ENCODE results near the gene AREG. TPM values are rescaled to one million over a fixed set of nuclear protein-coding genes. Genes with fewer than 3 reads are reported as not detected.
A peak's percentile ranks its signal among the peaks of the same experiment; 100 is the strongest.

The AREG gene
- total and polyA plus RNA-seq, 2 experiments from 2014 or later = 0.45 TPM; not detected in 1

- TF ChIP-seq, protein P1, sequence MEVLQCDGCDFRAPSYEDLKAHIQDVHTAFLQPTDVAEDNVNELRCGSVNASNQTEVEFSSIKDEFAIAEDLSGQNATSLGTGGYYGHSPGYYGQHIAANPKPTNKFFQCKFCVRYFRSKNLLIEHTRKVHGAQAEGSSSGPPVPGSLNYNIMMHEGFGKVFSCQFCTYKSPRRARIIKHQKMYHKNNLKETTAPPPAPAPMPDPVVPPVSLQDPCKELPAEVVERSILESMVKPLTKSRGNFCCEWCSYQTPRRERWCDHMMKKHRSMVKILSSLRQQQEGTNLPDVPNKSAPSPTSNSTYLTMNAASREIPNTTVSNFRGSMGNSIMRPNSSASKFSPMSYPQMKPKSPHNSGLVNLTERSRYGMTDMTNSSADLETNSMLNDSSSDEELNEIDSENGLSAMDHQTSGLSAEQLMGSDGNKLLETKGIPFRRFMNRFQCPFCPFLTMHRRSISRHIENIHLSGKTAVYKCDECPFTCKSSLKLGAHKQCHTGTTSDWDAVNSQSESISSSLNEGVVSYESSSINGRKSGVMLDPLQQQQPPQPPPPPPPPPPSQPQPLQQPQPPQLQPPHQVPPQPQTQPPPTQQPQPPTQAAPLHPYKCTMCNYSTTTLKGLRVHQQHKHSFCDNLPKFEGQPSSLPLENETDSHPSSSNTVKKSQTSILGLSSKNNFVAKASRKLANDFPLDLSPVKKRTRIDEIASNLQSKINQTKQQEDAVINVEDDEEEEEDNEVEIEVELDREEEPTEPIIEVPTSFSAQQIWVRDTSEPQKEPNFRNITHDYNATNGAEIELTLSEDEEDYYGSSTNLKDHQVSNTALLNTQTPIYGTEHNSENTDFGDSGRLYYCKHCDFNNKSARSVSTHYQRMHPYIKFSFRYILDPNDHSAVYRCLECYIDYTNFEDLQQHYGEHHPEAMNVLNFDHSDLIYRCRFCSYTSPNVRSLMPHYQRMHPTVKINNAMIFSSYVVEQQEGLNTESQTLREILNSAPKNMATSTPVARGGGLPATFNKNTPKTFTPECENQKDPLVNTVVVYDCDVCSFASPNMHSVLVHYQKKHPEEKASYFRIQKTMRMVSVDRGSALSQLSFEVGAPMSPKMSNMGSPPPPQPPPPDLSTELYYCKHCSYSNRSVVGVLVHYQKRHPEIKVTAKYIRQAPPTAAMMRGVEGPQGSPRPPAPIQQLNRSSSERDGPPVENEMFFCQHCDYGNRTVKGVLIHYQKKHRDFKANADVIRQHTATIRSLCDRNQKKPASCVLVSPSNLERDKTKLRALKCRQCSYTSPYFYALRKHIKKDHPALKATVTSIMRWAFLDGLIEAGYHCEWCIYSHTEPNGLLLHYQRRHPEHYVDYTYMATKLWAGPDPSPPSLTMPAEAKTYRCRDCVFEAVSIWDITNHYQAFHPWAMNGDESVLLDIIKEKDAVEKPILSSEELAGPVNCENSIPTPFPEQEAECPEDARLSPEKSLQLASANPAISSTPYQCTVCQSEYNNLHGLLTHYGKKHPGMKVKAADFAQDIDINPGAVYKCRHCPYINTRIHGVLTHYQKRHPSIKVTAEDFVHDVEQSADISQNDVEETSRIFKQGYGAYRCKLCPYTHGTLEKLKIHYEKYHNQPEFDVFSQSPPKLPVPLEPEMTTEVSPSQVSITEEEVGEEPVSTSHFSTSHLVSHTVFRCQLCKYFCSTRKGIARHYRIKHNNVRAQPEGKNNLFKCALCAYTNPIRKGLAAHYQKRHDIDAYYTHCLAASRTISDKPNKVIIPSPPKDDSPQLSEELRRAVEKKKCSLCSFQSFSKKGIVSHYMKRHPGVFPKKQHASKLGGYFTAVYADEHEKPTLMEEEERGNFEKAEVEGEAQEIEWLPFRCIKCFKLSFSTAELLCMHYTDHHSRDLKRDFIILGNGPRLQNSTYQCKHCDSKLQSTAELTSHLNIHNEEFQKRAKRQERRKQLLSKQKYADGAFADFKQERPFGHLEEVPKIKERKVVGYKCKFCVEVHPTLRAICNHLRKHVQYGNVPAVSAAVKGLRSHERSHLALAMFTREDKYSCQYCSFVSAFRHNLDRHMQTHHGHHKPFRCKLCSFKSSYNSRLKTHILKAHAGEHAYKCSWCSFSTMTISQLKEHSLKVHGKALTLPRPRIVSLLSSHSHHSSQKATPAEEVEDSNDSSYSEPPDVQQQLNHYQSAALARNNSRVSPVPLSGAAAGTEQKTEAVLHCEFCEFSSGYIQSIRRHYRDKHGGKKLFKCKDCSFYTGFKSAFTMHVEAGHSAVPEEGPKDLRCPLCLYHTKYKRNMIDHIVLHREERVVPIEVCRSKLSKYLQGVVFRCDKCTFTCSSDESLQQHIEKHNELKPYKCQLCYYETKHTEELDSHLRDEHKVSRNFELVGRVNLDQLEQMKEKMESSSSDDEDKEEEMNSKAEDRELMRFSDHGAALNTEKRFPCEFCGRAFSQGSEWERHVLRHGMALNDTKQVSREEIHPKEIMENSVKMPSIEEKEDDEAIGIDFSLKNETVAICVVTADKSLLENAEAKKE (CRISPR knock-in tag; IDR thresholded peaks at IDR 0.05) = no peak
- no peak for TF ChIP-seq EZH2phosphoT487 (IDR thresholded peaks at IDR 0.05; ENCODE audit: unreplicated experiment)
Observed at GRCh38 chr4:74450298-74450683, 5.4 kb downstream of the AREG start (continued).

DNA sequence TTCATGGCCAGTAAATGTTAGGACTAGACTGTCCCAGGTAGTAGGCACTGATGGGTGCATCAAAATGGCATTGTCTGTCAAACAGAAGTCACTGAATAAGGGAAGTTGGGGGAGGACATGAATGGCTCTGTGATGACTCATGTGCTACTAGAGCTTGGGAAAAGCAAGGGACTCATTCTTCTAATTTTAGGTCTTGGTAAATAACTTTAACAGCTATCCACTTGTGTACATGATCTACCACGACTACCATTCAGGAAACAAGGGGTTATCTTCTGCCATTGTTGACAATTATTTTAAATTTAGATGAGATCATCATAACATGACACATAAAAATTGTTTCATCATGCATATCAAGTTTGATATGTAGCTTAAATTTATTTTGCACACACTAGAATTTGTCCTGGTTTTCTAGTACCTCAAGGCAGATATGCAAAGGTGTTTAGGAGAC is 6.3 kb downstream of the AREG start:
- peaks cover 2% of the 10 kb centered on the region for H3K27me3 Mint-ChIP-seq (ENCODE audit: insufficient read depth, low read depth, poor library complexity)
- Histone ChIP-seq H3K9me2 (ENCODE audit: insufficient read depth) (no peaks in the 10 kb centered on the region), H3K27me3 (ENCODE audit: insufficient read depth) (peaks cover 4% of the 10 kb centered on the region; the same call in 1 of the 2 replicates), H3K27ac (ENCODE audit: low read depth) (no peak overlapping the region), H4K20me1 (replicated peaks; ENCODE audit: insufficient read depth) (no peaks in the 10 kb centered on the region), H3K79me2 (replicated peaks; ENCODE audit: insufficient read depth) (no peaks in the 10 kb centered on the region), H3K4me3 (no peak overlapping the region), H3K36me3 (ENCODE audit: insufficient read depth) (no peaks in the 10 kb centered on the region), H3K4me2 (no peak overlapping the region), H3F3A (replicated peaks; ENCODE audit: low read depth) (no peaks in the 10 kb centered on the region), H3K4me1 (ENCODE audit: insufficient read depth) (peaks cover 8% of the 10 kb centered on the region), H2AFZ (no peak overlapping the region)
- TF ChIP-seq CTCF (conservative IDR thresholded peaks at IDR 0.05; ENCODE audit: low read depth in 2 of 2) (no peak), STAT1 (IDR thresholded peaks at IDR 0.05; ENCODE audit: unreplicated experiment) (no peak), ETS1 (IDR thresholded peaks at IDR 0.05) (no peak)
- H3K27ac Mint-ChIP-seq = no peak overlapping the region
- H3K4me3 Mint-ChIP-seq = no peak overlapping the region
- ATAC-seq = no peak
- no peaks in the 10 kb centered on the region for H3K36me3 Mint-ChIP-seq (ENCODE audit: low read depth)
- DNase-seq (ENCODE audit: low spot score) = peak; percentile 21
- H3K9me3 Mint-ChIP-seq = no peaks in the 10 kb centered on the region
- peaks cover 14% of the 10 kb centered on the region; the same call in 2 of the 3 replicates for H3K4me1 Mint-ChIP-seq
